ENCODE measurements around the gene DAP.
"Not testable (repeated sequence)": the region's sequence is repeated elsewhere in the genome, so short reads cannot be mapped to it uniquely, and the experiment has no call there.

Gene DAP

GRCh38 chr5:10734037-10734709 lies 26.9 kb downstream of the DAP start:
- DNase-seq: no peak

GRCh38 chr5:10733426-10733825 lies 27.6 kb downstream of the DAP start:
- no peak for DNase-seq

GRCh38 chr5:10731913-10732312 lies 29.1 kb downstream of the DAP start:
- no peak for DNase-seq

GRCh38 chr5:10730043-10730351 lies 31.0 kb downstream of the DAP start:
- DNase-seq: no peak

GRCh38 chr5:10729320-10730042 lies 31.6 kb downstream of the DAP start:
- DNase-seq: no peak

GRCh38 chr5:10728679-10729078 lies 32.4 kb downstream of the DAP start:
- no peak for DNase-seq

GRCh38 chr5:10727861-10728260 lies 33.2 kb downstream of the DAP start:
- no peak for DNase-seq

- DNase-seq: no peak
Measured at GRCh38 chr5:10726913-10727517, 34.0 kb downstream of the DAP start.

GRCh38 chr5:10726179-10726912 lies 34.7 kb downstream of the DAP start:
- no peak for DNase-seq

GRCh38 chr5:10725636-10726035 lies 35.4 kb downstream of the DAP start:
- no peak for DNase-seq

GRCh38 chr5:10724781-10725507 lies 36.1 kb downstream of the DAP start:
- no peak for DNase-seq

- no peak for DNase-seq
Measured at GRCh38 chr5:10723514-10723913, 37.5 kb downstream of the DAP start.

- DNase-seq: not testable (repeated sequence)
Measured at GRCh38 chr5:10720766-10721165, 40.3 kb downstream of the DAP start.

GRCh38 chr5:10719965-10720364 lies 41.1 kb downstream of the DAP start:
- no peak for DNase-seq

- not testable (repeated sequence) for DNase-seq
Measured at GRCh38 chr5:10718617-10719016, 42.4 kb downstream of the DAP start.

- not testable (repeated sequence) for DNase-seq
Measured at GRCh38 chr5:10716825-10717224, 44.2 kb downstream of the DAP start.

- DNase-seq: no peak
Measured at GRCh38 chr5:10715605-10716290, 45.3 kb downstream of the DAP start.

- no peak for DNase-seq
Measured at GRCh38 chr5:10712574-10713366, 48.3 kb downstream of the DAP start.

- no peak for DNase-seq
Measured at GRCh38 chr5:10711562-10711961, 49.5 kb downstream of the DAP start.

- DNase-seq: no peak
Measured at GRCh38 chr5:10710513-10711128, 50.4 kb downstream of the DAP start.

- no peak for DNase-seq
Measured at GRCh38 chr5:10709933-10710332, 51.1 kb downstream of the DAP start.
